GM23338 (cell line): ENCODE data around the gene AK9. TPM values are rescaled to one million over a fixed set of nuclear protein-coding genes. Genes with fewer than 3 reads are reported as not detected.
A peak's percentile ranks its signal among the peaks of the same experiment; 100 is the strongest.

Experiments
- ATAC-seq: fragments of 200-7000 bp; cut with Tn5 transposase; 3 replicates; pipeline ENCODE4 v1.9.1; 2020
- DNase-seq: peaks from one replicate; pipeline ENCODE4 v3.0.0-alpha.2; 2015; ENCODE audit warnings: low spot score
- H2AFZ ChIP-seq: fragments of 200-600 bp; sonication (generic); 2 replicates; pipeline ENCODE4 v1.8.0; 2016; ENCODE audit warnings: antibody characterized with exemption, mild to moderate bottlenecking, moderate library complexity
- H3F3A ChIP-seq: fragments of 200-600 bp; sonication (generic); replicated peaks from 2 replicates; pipeline ENCODE4 v1.8.0; 2017; ENCODE audit warnings: antibody characterized with exemption, mixed run types, low read depth
- H3K27ac ChIP-seq: fragments of 200-600 bp; sonication (generic); 2 replicates; pipeline ENCODE4 v1.6.1; 2016; ENCODE audit warnings: low read depth
- H3K27me3 ChIP-seq: fragments of 200-600 bp; sonication (generic); 2 replicates; pipeline ENCODE4 v1.8.0; 2016; ENCODE audit warnings: mild to moderate bottlenecking, mixed run types, moderate library complexity; ENCODE audit not compliant: insufficient read depth
- H3K36me3 ChIP-seq: fragments of 200-600 bp; sonication (generic); 2 replicates; pipeline ENCODE4 v1.8.0; 2016; ENCODE audit warnings: mild to moderate bottlenecking; ENCODE audit not compliant: insufficient read depth
- H3K4me1 ChIP-seq: fragments of 200-600 bp; sonication (generic); 2 replicates; pipeline ENCODE4 v1.8.0; 2016; ENCODE audit warnings: mild to moderate bottlenecking, moderate library complexity; ENCODE audit not compliant: insufficient read depth
- H3K4me2 ChIP-seq: fragments of 200-600 bp; sonication (generic); 2 replicates; pipeline ENCODE4 v1.7.1; 2017; ENCODE audit warnings: mixed run types
- H3K4me3 ChIP-seq: fragments of 200-600 bp; sonication (generic); 2 replicates; pipeline ENCODE4 v1.6.1; 2016; ENCODE audit warnings: mixed run types
- H3K79me2 ChIP-seq: fragments of 200-600 bp; sonication (generic); replicated peaks from 2 replicates; pipeline ENCODE4 v1.8.0; 2017; ENCODE audit warnings: mild to moderate bottlenecking; ENCODE audit not compliant: insufficient read depth
- H3K9me2 ChIP-seq: fragments of 200-600 bp; sonication (generic); 2 replicates; pipeline ENCODE4 v1.8.0; 2017; ENCODE audit not compliant: insufficient read depth
- H4K20me1 ChIP-seq: fragments of 200-600 bp; sonication (generic); replicated peaks from 2 replicates; pipeline ENCODE4 v1.8.0; 2017; ENCODE audit warnings: mild to moderate bottlenecking; ENCODE audit not compliant: insufficient read depth
- H3K27ac Mint-ChIP-seq: 2 replicates; pipeline ENCODE4 v1.8.0; 2020; ENCODE audit warnings: inconsistent platforms, mild to moderate bottlenecking, moderate library complexity, mixed read lengths
- H3K27me3 Mint-ChIP-seq: 3 replicates; pipeline ENCODE4 v1.8.0; 2022; ENCODE audit warnings: low read depth, mild to moderate bottlenecking, moderate library complexity, mixed read lengths, inconsistent platforms; ENCODE audit not compliant: insufficient read depth, poor library complexity
- H3K36me3 Mint-ChIP-seq: 3 replicates; pipeline ENCODE4 v1.8.0; 2021; ENCODE audit warnings: low read depth, mild to moderate bottlenecking, inconsistent platforms, moderate library complexity, mixed read lengths
- H3K4me1 Mint-ChIP-seq: 3 replicates; pipeline ENCODE4 v1.8.0; 2020; ENCODE audit warnings: mild to moderate bottlenecking, inconsistent platforms, mixed read lengths
- H3K4me3 Mint-ChIP-seq: 3 replicates; pipeline ENCODE4 v1.8.0; 2021; ENCODE audit warnings: moderate library complexity, mild to moderate bottlenecking, inconsistent platforms, mixed read lengths
- H3K9me3 Mint-ChIP-seq: 3 replicates; pipeline ENCODE4 v1.8.0; 2020; ENCODE audit warnings: moderate library complexity, mild to moderate bottlenecking, inconsistent platforms, mixed read lengths
- CREB1 ChIP-seq: fragments of 250-450 bp; sonication (Bioruptor Pico); IDR thresholded peaks from 2 replicates; pipeline ENCODE4 v1.5.0; 2020; ENCODE audit warnings: low read depth, mild to moderate bottlenecking, moderate library complexity
- CTCF ChIP-seq, 2 experiments: fragments of 200-600 bp in 1 of 2; sonication (generic) in 1 of 2; conservative IDR thresholded peaks; 2 replicates each; pipeline versions ENCODE4 v1.5.1 to v1.6.1; 2016 to 2017; ENCODE audit warnings: antibody characterized with exemption in 2 of 2, low read depth in 2 of 2, mild to moderate bottlenecking in 2 of 2, moderate library complexity in 1 of 2
- EZH2 ChIP-seq: fragments of 200-600 bp; sonication (generic); IDR thresholded peaks from one replicate; pipeline ENCODE4 v1.8.0; 2017; ENCODE audit warnings: antibody characterized with exemption, mild to moderate bottlenecking, low read depth; ENCODE audit not compliant: unreplicated experiment
- EZH2phosphoT487 ChIP-seq: fragments of 200-600 bp; sonication (generic); IDR thresholded peaks from one replicate; pipeline ENCODE4 v1.8.1; 2018; ENCODE audit warnings: antibody characterized with exemption; ENCODE audit not compliant: unreplicated experiment
- JUNB ChIP-seq: IDR thresholded peaks from one replicate; pipeline ENCODE4 v1.6.1; 2016; ENCODE audit warnings: antibody characterized with exemption; ENCODE audit not compliant: unreplicated experiment
- NANOG ChIP-seq: IDR thresholded peaks from 2 replicates; pipeline ENCODE4 v1.6.1; 2016; ENCODE audit warnings: antibody characterized with exemption, borderline replicate concordance
- POLR2AphosphoS5 ChIP-seq: IDR thresholded peaks from 2 replicates; pipeline ENCODE4 v1.6.1; 2016; ENCODE audit warnings: antibody characterized with exemption, low read depth
- REST ChIP-seq: IDR thresholded peaks from one replicate; pipeline ENCODE4 v1.6.1; 2018; ENCODE audit warnings: antibody characterized with exemption; ENCODE audit not compliant: unreplicated experiment
- STAT1 ChIP-seq: IDR thresholded peaks from one replicate; pipeline ENCODE4 v1.6.1; 2016; ENCODE audit warnings: antibody characterized with exemption; ENCODE audit not compliant: unreplicated experiment
- ZNF114 ChIP-seq: fragments of 250-450 bp; sonication (Bioruptor Pico); IDR thresholded peaks from 2 replicates; pipeline ENCODE4 v1.5.0; 2020; ENCODE audit warnings: mild to moderate bottlenecking, moderate library complexity
- ZNF331 ChIP-seq: fragments of 250-450 bp; sonication (Bioruptor Pico); IDR thresholded peaks from 2 replicates; pipeline ENCODE4 v1.5.0; 2020; ENCODE audit warnings: low read depth, mild to moderate bottlenecking, moderate library complexity
- ZNF462 ChIP-seq: fragments of 250-450 bp; sonication (Bioruptor Pico); IDR thresholded peaks from 2 replicates; pipeline ENCODE4 v1.5.0; 2020; ENCODE audit warnings: mild to moderate bottlenecking, moderate library complexity
- polyA plus RNA-seq: library from polyadenylated mRNA; unstranded; fragments of >200 nt; fragmentation: Nextera tagmentation; extraction: Ambion mirVana; gene quantifications from 2 replicates; pipeline ENCODE4 v1.2.1, GENCODE V29; 2016
- total RNA-seq: library from RNA; depleted of rRNA; stranded (reverse); fragments of >200 nt; shearing (Covaris generic); gene quantifications from 2 replicates; pipeline ENCODE4 v1.2.3, GENCODE V29; 2014
- TF ChIP-seq, protein P1 (sequence below): IDR thresholded peaks from 2 replicates; pipeline ENCODE4 v1.6.1; 2016; ENCODE audit warnings: antibody characterized with exemption

The AK9 gene
- total and polyA plus RNA-seq, 2 experiments from 2014 or later = 2.0 to 6.4 TPM

DNA sequence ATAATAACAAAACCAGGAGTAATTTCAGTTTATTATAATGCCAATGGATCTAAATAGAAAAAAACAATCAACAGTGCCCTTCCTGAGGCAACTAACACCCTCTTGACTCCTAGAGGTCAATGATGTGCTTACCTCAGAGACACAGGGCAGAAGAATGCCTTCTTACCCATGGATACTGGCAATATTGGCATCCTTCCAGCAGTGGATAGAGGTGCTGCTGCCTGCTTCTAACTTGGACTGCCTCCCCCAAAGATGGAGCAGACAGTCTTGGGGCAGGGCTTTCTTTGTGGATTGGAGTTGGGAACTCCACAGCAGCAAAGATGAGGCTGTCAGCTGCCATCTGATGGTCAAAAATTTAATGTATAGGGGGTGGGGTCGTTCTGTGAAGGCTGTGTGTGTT, 78.7 kb downstream of the AK9 start:
- no peaks in the 10 kb centered on the region for H3K9me2 ChIP-seq
- Mint-ChIP-seq H3K4me1 (no peaks in the 10 kb centered on the region), H3K4me3 (no peak overlapping the region), H3K27me3 (peaks cover 3% of the 10 kb centered on the region), H3K9me3 (no peaks in the 10 kb centered on the region; the same call in 2 of the 3 replicates), H3K27ac (no peak overlapping the region), H3K36me3 (no peaks in the 10 kb centered on the region)
- H3K27ac ChIP-seq = no peak overlapping the region
- H3K36me3 ChIP-seq = no peaks in the 10 kb centered on the region
- H3F3A ChIP-seq = no peaks in the 10 kb centered on the region
- no peaks in the 10 kb centered on the region for H3K4me1 ChIP-seq
- no peak overlapping the region for H3K4me3 ChIP-seq
- DNase-seq = no peak
- H2AFZ ChIP-seq = peak overlapping the region; percentile 65; the same call in 1 of the 2 replicates
- no peaks in the 10 kb centered on the region for H3K79me2 ChIP-seq
- ATAC-seq = no peak
- H3K4me2 ChIP-seq = no peak overlapping the region
- TF ChIP-seq CTCF (conservative IDR thresholded peaks at IDR 0.05; ENCODE audit: low read depth in 2 of 2) (no peak), STAT1 (no peak), ZNF114 (CRISPR knock-in tag) (no peak), ZNF462 (no peak), ZNF331 (CRISPR knock-in tag) (no peak), CREB1 (no peak), EZH2phosphoT487 (no peak), POLR2AphosphoS5 (no peak), REST (no peak), NANOG (no peak), EZH2 (no peak), JUNB (no peak)
- TF ChIP-seq, protein P1, sequence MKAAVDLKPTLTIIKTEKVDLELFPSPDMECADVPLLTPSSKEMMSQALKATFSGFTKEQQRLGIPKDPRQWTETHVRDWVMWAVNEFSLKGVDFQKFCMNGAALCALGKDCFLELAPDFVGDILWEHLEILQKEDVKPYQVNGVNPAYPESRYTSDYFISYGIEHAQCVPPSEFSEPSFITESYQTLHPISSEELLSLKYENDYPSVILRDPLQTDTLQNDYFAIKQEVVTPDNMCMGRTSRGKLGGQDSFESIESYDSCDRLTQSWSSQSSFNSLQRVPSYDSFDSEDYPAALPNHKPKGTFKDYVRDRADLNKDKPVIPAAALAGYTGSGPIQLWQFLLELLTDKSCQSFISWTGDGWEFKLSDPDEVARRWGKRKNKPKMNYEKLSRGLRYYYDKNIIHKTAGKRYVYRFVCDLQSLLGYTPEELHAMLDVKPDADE = no peak
- no peaks in the 10 kb centered on the region for H4K20me1 ChIP-seq
- no peaks in the 10 kb centered on the region for H3K27me3 ChIP-seq
